GM18951 (cell line): ENCODE measurements around the gene AKAIN1.

Experiments
- POLR2A ChIP-seq: IDR thresholded peaks from 4 replicates; pipeline ENCODE4 v1.6.1; 2011; ENCODE audit warnings: mild to moderate bottlenecking; ENCODE audit not compliant: insufficient read length, insufficient read depth; ENCODE audit errors: extremely low read depth
- in situ Hi-C: fragments of 300-500 bp; cut with MboI; formaldehyde crosslinking; loops from one replicate; pipeline ENCODE4 v1.12.0; 2022; ENCODE audit warnings: low sequenced_read_pairs, mixed read lengths, inconsistent platforms; ENCODE audit not compliant: unreplicated experiment

AKAIN1 gene

DNA sequence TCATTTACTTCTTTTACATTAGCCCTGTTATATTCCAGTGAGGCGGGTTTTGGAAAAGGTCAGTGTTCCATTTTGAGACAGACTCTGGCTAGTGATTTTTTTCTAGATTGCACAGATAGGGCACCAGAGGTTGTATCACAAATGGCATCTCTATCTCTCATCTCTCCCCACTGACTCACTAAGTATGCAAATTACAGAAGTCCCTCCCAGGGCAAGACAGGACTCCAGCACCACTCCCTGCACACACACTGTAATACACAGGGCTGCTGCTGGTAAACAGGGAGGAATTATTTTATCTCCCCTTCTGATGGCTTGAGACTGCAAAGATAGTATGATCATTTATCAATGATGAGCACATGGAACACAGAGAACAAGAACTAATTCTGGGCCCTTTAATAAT is 46.2 kb downstream of the AKAIN1 start:
- no peak for TF ChIP-seq POLR2A
- in situ Hi-C loops, result no loop called here

DNA sequence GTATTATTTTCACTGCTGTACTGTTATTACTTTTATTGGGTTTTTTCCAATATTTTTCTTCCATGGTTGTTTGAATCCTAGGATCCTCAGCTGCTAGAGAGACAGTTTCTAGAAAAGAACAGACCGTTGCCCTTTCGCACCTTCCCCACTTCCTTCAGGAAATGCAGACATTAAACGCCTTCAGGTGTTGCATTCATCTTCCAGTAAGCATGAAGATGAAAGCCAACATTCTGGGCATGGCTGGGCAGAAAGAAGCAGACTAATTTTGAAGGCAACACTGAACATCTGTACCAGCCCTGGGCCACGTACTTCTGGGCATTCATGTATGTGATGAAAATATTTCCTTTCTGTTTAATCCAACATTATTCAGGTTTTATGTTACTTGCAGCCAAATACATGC is 51.0 kb downstream of the AKAIN1 start:
- in situ Hi-C loops, result no loop called here
- TF ChIP-seq POLR2A, result no peak

DNA sequence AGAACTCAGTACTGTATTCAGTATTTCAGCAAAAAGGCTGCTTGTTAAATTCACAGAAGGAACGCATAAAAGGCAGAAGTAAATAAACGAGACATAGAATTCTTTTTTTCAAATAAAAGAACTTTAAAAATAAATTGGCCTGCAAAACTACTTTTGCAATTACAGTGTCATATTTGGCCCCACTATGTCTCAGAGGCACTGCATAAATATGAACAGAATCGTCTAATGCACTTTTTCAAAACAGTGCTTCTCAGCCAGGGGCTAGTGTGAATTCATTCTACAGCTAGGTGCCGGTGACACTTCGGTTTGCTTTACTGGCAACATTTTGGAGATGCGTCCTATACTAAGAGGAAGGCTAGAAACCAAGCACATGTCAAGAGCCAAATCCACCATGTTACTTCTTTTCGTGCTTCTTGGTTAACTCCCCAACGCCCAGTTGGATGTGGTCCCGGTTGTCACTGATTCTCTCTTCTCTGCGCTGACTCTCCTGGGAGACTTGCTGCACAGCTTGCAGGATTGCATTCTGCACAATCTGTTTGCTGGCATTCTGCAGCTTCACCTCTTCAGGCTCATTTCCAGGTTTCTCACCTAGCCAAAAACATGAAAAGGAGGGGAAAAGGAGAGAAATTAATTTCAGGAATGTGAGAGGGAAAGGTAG is 51.8 kb downstream of the AKAIN1 start:
- no peak for TF ChIP-seq POLR2A
- in situ Hi-C loops, result no loop called here

DNA sequence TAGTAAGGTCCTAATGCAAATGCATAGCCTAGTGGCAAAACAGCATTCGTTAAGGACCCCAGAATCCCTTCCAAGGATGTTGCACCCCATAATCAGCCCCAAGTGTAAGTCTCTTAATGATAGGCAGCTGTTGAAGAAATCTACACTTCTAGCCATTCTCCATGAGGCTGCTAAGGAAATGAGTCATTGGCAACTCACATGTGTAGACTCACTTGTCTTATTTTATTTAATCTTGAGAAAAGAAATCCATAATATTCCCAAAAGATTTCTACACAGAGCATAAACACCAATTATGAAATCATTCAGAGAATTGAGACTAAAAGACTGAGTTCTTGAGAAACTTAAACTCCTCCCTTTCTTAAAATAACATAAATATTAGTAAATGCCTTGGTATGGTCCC is 52.4 kb downstream of the AKAIN1 start:
- TF ChIP-seq POLR2A, result no peak
- in situ Hi-C loops, result no loop called here

DNA sequence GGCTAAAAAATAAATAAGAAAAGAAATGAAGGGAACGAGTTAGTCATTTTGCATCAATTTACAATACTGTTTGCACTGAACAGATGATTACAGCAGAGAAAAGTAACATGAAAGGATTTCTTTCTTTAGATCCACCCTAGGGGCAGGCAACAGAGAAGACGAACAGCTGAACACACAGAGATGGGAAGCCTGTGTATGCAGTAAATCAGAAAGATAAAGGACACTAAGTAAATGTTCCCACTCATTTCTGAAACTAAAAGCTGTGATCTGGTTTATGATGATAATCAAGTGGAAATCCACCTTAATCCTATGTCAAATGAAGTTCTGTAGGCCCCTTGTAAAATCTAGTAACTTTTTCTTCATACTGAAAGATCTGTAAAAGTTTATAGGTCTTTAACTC is 54.2 kb downstream of the AKAIN1 start:
- in situ Hi-C loops, result no loop called here
- no peak for TF ChIP-seq POLR2A

DNA sequence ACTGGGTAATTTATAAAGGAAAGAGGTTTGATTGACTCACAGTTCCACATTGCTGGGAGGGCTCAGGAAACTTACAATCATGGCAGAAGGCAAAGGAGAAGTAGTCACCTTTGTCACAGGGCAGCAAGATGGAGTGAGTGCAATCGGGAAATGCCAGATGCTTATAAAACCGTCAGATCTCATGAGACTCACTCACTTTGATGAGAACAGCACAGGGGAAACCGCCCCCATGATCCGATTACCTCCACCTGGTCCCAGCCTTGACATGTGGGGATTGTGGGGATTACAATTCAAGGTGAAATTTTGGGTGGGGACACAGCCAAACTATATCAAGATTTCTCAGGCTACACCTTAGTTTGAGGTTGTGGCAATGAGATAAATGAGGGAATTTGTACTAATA is 54.9 kb downstream of the AKAIN1 start:
- no peak for TF ChIP-seq POLR2A
- in situ Hi-C loops, result no loop called here

DNA sequence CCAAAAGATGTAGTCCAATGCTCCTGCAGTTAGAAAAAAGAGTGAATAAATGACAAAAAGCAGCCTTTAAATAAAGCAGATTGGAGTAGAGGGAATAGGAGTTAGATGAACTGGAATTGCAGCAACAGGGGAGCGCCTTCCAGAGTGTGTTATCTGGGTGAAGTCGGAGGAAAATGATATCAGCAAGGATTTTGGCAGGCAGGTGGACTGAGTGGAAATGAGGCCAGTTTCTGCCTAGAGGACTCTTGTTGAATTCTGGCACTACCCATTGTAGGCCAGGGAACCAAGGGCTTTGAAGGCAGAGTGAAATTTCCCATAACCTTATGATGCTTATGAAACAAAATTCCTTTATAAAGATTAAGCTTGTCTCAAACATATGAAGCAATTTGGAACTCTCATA is 59.8 kb downstream of the AKAIN1 start:
- in situ Hi-C loops, result no loop called here
- TF ChIP-seq POLR2A, result no peak

DNA sequence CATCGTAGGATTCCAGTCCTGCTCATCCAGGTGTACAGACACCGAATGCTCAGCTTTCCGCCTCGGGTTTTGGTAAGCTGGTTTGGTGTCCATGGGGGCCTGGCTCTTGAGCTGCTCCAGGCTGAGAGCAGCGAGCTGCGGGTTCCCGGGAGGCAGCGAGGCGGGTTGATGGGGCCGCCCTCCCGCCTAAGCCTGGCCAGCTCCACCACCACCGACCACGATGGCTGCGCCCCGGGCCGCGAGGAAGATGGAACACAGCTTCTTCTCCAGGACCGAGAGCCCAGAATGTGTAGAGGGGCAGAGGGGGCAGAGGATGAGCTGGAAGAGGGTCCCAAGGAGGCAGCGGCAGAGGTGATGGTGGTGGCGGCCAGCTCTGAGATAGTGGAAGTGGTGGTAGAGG is 64.1 kb downstream of the AKAIN1 start:
- TF ChIP-seq POLR2A, result no peak
- in situ Hi-C loops, result no loop called here

DNA sequence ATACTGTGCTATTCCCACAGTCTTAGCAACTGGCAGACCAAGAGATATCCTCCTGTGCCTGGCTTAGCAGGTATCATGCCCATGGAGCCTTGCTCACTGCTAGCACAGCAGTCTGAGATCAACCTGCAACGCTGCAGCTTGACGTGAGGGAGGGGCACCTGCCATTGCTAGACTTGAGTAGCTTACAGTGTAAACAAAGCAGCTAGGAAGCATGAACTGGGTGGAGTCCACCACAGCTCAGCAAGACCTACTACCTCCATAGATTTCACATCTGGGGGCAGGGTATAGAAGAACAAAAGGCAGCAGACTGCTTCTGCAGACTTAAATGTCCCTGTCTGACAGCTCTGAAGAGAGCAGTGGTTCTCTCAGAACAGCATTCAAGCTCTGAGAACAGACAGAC is 74.8 kb downstream of the AKAIN1 start:
- no peak for TF ChIP-seq POLR2A
- in situ Hi-C loops, result no loop called here

DNA sequence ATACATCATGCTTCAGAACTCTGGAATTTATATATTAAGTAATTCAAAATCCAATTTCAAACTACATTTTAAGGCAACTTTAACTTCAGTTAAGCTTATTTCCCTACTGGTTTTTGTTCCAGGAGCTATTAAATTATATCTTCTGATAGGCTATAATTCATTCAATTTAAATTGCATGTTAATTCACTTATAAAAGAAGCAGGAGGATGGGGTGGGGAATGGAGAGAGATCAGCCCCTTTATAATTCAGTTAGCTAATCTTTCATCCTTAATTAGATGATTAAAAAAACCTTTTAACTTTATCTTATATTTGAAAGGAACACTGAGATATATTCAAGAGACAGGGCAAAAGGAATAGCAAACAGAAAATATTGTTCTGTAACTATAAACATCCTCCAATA is 86.8 kb downstream of the AKAIN1 start:
- no peak for TF ChIP-seq POLR2A
- in situ Hi-C loops, result no loop called here

DNA sequence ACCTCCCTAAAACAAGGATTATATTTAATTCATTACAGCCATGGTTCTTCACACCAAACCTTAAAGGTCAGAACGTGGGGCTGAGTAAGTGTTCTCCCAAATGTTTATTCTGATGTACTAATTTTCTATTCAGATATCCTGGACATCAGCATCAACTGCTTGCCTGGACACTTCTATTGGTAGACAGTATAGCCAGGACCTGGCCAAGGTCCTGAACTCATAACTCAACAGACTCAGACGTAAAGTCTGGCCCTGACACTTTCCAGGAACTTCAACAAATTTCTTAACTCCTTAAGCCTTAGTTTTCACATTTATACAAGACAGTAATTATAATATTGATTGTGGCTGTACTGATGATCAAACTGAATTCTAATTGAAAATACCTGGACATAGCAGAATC is 89.1 kb downstream of the AKAIN1 start:
- no peak for TF ChIP-seq POLR2A
- in situ Hi-C loops, result no loop called here

DNA sequence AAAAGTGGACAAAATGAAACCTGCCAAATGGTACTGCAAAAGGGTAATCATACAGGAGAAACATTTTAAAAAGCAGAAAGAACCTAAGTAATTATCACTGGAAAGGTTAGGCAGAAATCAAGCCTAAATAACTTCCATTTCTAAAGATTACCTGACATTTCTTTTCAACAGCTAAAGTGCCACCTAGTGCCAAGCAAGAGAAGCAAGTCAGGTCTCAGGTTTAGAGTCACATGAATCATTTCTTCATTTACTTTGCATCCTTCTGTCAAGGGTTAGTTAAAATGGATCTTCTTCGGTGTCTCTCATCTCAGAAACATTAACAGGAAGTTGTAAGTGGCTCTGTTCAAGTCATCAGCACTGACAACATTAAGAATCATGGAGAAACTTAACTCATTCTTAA is 90.3 kb downstream of the AKAIN1 start:
- in situ Hi-C loops, result no loop called here
- no peak for TF ChIP-seq POLR2A

DNA sequence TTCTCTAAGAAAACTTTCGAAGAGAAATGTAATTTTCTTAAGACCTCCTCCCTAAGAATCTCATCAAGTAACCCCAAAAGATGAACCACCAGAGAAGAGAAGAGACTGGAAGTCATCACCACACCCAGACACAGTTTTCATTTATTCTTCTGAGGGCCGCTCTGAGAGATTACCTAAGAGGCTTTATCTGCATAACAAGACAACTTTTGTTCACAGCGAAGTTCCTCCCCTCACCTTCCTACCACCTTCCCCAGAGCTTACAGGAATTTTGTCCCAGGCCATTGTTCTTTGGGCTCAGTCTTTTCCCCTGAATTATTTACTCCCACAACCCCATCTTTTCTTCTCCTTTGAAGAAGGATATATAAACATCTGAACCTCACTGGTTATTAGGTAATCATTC is 92.8 kb downstream of the AKAIN1 start:
- in situ Hi-C loops, result no loop called here
- no peak for TF ChIP-seq POLR2A

DNA sequence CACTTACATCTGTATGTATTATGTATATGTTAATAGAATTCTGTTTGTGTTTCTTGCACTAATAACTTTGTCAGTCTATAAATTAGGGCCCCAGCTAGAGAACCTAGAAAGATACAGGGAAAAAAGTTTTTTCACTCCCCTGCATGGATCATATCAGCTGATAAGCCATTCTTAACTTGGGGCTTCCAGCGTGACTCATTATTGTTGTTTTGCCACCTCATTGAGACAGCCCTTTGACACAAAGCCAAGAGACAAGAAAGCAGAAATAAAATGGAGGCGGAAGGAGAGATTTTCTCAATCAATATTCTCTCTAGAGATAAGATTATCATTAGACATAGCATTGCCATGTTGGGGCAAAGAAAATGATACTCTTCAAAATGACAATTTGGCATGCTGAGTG is 93.4 kb downstream of the AKAIN1 start:
- TF ChIP-seq POLR2A, result no peak
- in situ Hi-C loops, result no loop called here

DNA sequence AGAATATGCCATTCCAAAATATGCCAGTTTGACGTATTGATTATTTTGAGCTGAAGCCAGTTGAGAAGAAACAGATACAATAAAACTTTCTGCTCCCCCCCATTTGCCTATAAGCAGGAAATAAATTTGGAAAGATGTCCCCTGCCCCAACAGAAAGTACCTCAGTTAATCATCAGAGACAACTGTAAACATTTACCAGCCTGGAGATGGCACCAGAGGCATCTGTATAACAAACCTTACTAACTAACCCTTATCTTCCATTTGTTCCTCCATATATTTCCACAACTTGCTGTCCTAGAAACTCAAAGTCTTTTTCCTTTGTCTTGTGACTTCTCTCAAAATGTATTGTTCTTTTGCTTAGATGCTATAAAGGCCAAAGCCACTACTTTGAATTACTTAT is 93.8 kb downstream of the AKAIN1 start:
- in situ Hi-C loops, result no loop called here

DNA sequence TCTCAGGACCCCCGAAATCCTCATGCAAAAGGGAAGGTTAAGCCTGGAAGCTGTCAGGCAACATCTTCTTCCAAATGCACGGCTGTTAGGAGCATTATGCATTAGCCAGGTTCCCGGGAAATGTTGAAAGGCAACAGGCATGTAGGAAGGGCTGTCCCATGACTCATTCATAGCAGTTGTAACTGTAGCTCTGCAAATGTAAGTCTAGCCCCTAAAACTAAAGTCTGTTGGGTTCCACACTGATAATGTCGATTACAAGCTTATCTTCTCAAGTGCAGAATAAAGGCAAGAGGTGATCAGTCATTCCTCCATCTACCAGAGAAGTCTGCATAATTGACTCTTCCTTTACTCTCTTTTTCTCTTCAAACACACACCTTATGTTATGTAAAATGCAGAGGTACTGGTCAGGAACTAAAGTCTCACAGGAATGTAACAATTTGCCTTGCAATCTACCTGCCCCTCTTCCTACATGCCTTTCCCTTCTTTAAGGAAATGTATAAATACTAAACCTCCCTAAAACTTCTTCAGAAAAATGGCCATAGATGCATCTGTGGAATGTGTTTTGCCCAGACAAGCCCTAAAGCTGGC is 99.8 kb downstream of the AKAIN1 start:
- in situ Hi-C loops, result no loop called here

More for the DNA sequence above, 93.8 kb downstream of the AKAIN1 start:
- no peak for TF ChIP-seq POLR2A

More for the DNA sequence above, 99.8 kb downstream of the AKAIN1 start:
- no peak for TF ChIP-seq POLR2A
